ENCODE results near the gene MRPS11. TPM values are rescaled to one million over a fixed set of nuclear protein-coding genes. Genes with fewer than 3 reads are reported as not detected.

MRPS11 gene
- total and polyA plus RNA-seq, 10 of the 15 experiments (the other 5 are each of a cell fraction or from before 2014, with no cell fraction given) = 37.1 to 148 (median 68.7) TPM

DNA sequence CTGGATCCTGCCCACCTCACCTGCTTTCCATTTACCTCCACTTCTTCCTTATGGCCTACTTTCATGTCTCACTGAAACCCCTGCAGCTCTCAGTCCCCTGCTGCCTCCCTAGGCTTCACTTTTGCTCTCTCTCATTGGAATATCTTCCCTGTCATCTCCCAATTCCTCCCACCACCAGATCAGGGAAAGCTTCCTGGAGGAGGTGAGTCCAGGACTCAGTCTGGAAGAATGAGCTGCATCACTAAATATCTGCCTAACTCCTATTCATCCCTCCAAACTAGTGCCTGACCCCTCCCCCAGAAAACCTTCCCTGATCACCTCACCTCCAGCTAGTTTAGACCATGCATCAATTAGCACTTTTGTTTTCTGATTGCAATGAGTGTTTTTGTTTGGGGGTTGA lies 37.5 kb upstream of the MRPS11 start:
- RAD21 ChIA-PET (ENCODE audit: unreplicated experiment) = no interaction called here
- Histone ChIP-seq H4K20me1 (ENCODE audit: control insufficient read depth, insufficient read depth) (no peaks in the 10 kb centered on the region), H3K27me3 (replicated peaks in 1 of 2; ENCODE audit: control insufficient read depth in 2 of 2, insufficient read depth in 2 of 2, low read length in 1 of 2) (peaks cover 2 to 8% of the 10 kb centered on the region in 2 experiments; a peak in 2 of 4 replicates), H3K36me3 (ENCODE audit: control insufficient read depth in 2 of 2, insufficient read depth in 2 of 2, low read length in 1 of 2) (no peaks in the 10 kb centered on the region), H2AFZ (ENCODE audit: control insufficient read depth, low read depth, low read length) (no peak overlapping the region), H3K79me2 (ENCODE audit: control insufficient read depth, insufficient read depth, low read length) (no peaks in the 10 kb centered on the region), H3K9ac (ENCODE audit: control insufficient read depth, insufficient read depth, low read length) (no peak overlapping the region), H3K4me1 (ENCODE audit: control insufficient read depth, insufficient read depth, low read length) (no peaks in the 10 kb centered on the region), H3K4me2 (ENCODE audit: control insufficient read depth, insufficient read depth) (no peak overlapping the region), H3K27ac (ENCODE audit: control insufficient read depth, insufficient read depth) (no peak overlapping the region), H3K4me3 (no peak overlapping the region), H3K9me3 (replicated peaks; ENCODE audit: control insufficient read depth, insufficient read depth, low read length) (no peaks in the 10 kb centered on the region)
- intact Hi-C loops (cut with micrococcal nuclease; ENCODE audit: unreplicated experiment) (no loop called here), in situ Hi-C loops (cut with MboI) (no loop called here)
- TF ChIP-seq RBBP5 (conservative IDR thresholded peaks at IDR 0.05) (no peak), MTA3 (IDR thresholded peaks at IDR 0.05; ENCODE audit: borderline replicate concordance, low read length) (no peak), WRNIP1 (IDR thresholded peaks at IDR 0.05; ENCODE audit: borderline replicate concordance, low read depth, low read length) (no peak), GABPA (IDR thresholded peaks at IDR 0.05; ENCODE audit: low read depth) (no peak), NFYB (IDR thresholded peaks at IDR 0.05; ENCODE audit: insufficient read depth, low read depth, low read length) (no peak), SMARCA5 (IDR thresholded peaks at IDR 0.05) (no peak)
- BruUV-seq (replicated peaks) = no TSS peak
- FAIRE-seq (no peak), DNase-seq (ENCODE audit: low read depth, low spot score) (no peak), ATAC-seq (no peak)
- SMC1A ChIA-PET (ENCODE audit: uncharacterized antibody, unreplicated experiment) = no interaction called here
- POLR2A ChIA-PET = no interaction called here
- CTCF ChIA-PET = no interaction called here

DNA sequence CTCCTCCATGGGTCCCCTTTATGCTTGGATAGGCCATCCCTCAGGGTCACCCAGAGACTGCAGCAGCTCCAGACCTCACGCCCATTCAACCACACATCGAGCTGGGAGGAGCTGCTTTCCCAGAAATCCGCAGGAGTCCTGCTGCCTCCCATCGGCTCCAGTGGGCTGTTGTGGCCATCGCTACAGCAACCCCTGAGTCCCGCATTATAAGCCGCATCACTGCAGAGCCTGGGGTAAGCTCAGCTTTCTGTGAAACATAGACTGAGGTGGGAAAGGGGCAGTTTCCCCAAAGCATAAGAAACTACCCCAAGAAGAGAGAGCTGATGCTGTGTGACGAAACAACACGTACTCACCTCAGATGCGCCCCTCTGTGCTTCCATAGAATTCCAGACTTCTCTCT lies 36.1 kb upstream of the MRPS11 start:
- Histone ChIP-seq H3K36me3 (ENCODE audit: control insufficient read depth in 2 of 2, insufficient read depth in 2 of 2, low read length in 1 of 2) (no peaks in the 10 kb centered on the region), H2AFZ (ENCODE audit: control insufficient read depth, low read depth, low read length) (no peak overlapping the region), H3K9ac (ENCODE audit: control insufficient read depth, insufficient read depth, low read length) (no peak overlapping the region), H3K27ac (ENCODE audit: control insufficient read depth, insufficient read depth) (no peak overlapping the region), H3K4me2 (ENCODE audit: control insufficient read depth, insufficient read depth) (no peak overlapping the region), H3K79me2 (ENCODE audit: control insufficient read depth, insufficient read depth, low read length) (no peaks in the 10 kb centered on the region), H3K4me3 (no peak overlapping the region), H3K27me3 (replicated peaks in 1 of 2; ENCODE audit: control insufficient read depth in 2 of 2, insufficient read depth in 2 of 2, low read length in 1 of 2) (peaks cover 2 to 8% of the 10 kb centered on the region in 2 experiments; a peak in 2 of 4 replicates), H3K4me1 (ENCODE audit: control insufficient read depth, insufficient read depth, low read length) (no peaks in the 10 kb centered on the region), H3K9me3 (replicated peaks; ENCODE audit: control insufficient read depth, insufficient read depth, low read length) (no peaks in the 10 kb centered on the region), H4K20me1 (ENCODE audit: control insufficient read depth, insufficient read depth) (no peaks in the 10 kb centered on the region)
- TF ChIP-seq RELA (IDR thresholded peaks at IDR 0.05; ENCODE audit: borderline replicate concordance, partially characterized antibody) (no peak), YBX1 (IDR thresholded peaks at IDR 0.05) (no peak), HDAC6 (IDR thresholded peaks at IDR 0.05; ENCODE audit: unreplicated experiment) (no peak), RUNX3 (IDR thresholded peaks at IDR 0.05; ENCODE audit: low read length) (no peak), BMI1 (IDR thresholded peaks at IDR 0.05; ENCODE audit: borderline replicate concordance) (no peak), FOS (IDR thresholded peaks at IDR 0.05; ENCODE audit: borderline replicate concordance, extremely low read depth, insufficient read length) (no peak), IKZF1 (conservative IDR thresholded peaks at IDR 0.05) (no peak), ETV6 (conservative IDR thresholded peaks at IDR 0.05 in 1 of 2, IDR thresholded peaks at IDR 0.05 in 1 of 2; ENCODE audit: borderline replicate concordance in 1 of 2, low read depth in 1 of 2) (no peak), HDGF (IDR thresholded peaks at IDR 0.05) (no peak), SUPT20H (IDR thresholded peaks at IDR 0.05; ENCODE audit: borderline replicate concordance, control insufficient read depth, low read depth, low read length) (no peak), TCF3 (IDR thresholded peaks at IDR 0.05; ENCODE audit: borderline replicate concordance, insufficient read depth, low read depth, low read length) (no peak), LARP7 (IDR thresholded peaks at IDR 0.05) (no peak), ESRRA (IDR thresholded peaks at IDR 0.05; ENCODE audit: low read length) (no peak)
- TF ChIP-seq, protein P1, sequence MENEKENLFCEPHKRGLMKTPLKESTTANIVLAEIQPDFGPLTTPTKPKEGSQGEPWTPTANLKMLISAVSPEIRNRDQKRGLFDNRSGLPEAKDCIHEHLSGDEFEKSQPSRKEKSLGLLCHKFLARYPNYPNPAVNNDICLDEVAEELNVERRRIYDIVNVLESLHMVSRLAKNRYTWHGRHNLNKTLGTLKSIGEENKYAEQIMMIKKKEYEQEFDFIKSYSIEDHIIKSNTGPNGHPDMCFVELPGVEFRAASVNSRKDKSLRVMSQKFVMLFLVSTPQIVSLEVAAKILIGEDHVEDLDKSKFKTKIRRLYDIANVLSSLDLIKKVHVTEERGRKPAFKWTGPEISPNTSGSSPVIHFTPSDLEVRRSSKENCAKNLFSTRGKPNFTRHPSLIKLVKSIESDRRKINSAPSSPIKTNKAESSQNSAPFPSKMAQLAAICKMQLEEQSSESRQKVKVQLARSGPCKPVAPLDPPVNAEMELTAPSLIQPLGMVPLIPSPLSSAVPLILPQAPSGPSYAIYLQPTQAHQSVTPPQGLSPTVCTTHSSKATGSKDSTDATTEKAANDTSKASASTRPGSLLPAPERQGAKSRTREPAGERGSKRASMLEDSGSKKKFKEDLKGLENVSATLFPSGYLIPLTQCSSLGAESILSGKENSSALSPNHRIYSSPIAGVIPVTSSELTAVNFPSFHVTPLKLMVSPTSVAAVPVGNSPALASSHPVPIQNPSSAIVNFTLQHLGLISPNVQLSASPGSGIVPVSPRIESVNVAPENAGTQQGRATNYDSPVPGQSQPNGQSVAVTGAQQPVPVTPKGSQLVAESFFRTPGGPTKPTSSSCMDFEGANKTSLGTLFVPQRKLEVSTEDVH (IDR thresholded peaks at IDR 0.05; ENCODE audit: low read depth, partially characterized antibody) = no peak
- ATAC-seq (no peak), FAIRE-seq (no peak), DNase-seq (ENCODE audit: low read depth, low spot score) (no peak)
- intact Hi-C loops (cut with micrococcal nuclease; ENCODE audit: unreplicated experiment) (no loop called here), in situ Hi-C loops (cut with MboI) (no loop called here)
- BruUV-seq (replicated peaks) = no TSS peak
- ChIA-PET RAD21 (ENCODE audit: unreplicated experiment) (no interaction called here), CTCF (no interaction called here), POLR2A (no interaction called here), SMC1A (ENCODE audit: uncharacterized antibody, unreplicated experiment) (no interaction called here)
- 57% methylated on average over 10 of the region's 10 CpGs for WGBS (ENCODE audit: insufficient coverage, insufficient replicate concordance, low lambda C conversion rate, missing lambda C conversion rate)
